Mesenchymal stem cell (in vitro differentiated cells and primary cell): ENCODE results near the gene PRKCB.

Source experiments
- DNase-seq: peaks from one replicate; pipeline ENCODE4 v3.0.0-alpha.2; 2013
- H2AFZ ChIP-seq: one replicate; pipeline ENCODE4 v1.6.1; 2013; ENCODE audit warnings: low read depth, mild to moderate bottlenecking, control low read depth, inconsistent platforms, low read length, moderate library complexity
- H2AK5ac ChIP-seq: 2 replicates; pipeline ENCODE4 v1.6.1; 2013; ENCODE audit warnings: low read length, moderate library complexity, mild to moderate bottlenecking, inconsistent platforms; ENCODE audit not compliant: severe bottlenecking
- H2BK120ac ChIP-seq: one replicate; pipeline ENCODE4 v1.6.1; 2013; ENCODE audit warnings: low read depth, mild to moderate bottlenecking, inconsistent platforms, low read length, moderate library complexity
- H2BK12ac ChIP-seq, 2 experiments: one replicate each; pipeline ENCODE4 v1.6.1; 2013; ENCODE audit warnings: inconsistent platforms in 2 of 2, low read length in 2 of 2, mild to moderate bottlenecking in 2 of 2, moderate library complexity in 2 of 2, control low read depth in 1 of 2
- H2BK15ac ChIP-seq: one replicate; pipeline ENCODE4 v1.6.1; 2013; ENCODE audit warnings: mild to moderate bottlenecking, low read depth, inconsistent platforms; ENCODE audit not compliant: poor library complexity, severe bottlenecking
- H2BK5ac ChIP-seq: 2 replicates; pipeline ENCODE4 v1.6.1; 2013; ENCODE audit warnings: low read depth, mild to moderate bottlenecking, low read length, control low read depth, inconsistent platforms; ENCODE audit not compliant: poor library complexity, severe bottlenecking
- H3K14ac ChIP-seq, 2 experiments: one replicate each; pipeline ENCODE4 v1.6.1; 2013; ENCODE audit warnings: inconsistent platforms in 2 of 2, low read length in 2 of 2, control low read depth in 1 of 2, mild to moderate bottlenecking in 1 of 2, moderate library complexity in 1 of 2
- H3K18ac ChIP-seq, 2 experiments: one replicate each; pipeline ENCODE4 v1.6.1; 2013; ENCODE audit warnings: inconsistent platforms in 2 of 2, low read length in 2 of 2, control low read depth in 1 of 2, low read depth in 1 of 2, mild to moderate bottlenecking in 1 of 2
- H3K23ac ChIP-seq, 2 experiments: one replicate each; pipeline ENCODE4 v1.6.1; 2013; ENCODE audit warnings: inconsistent platforms in 2 of 2, low read length in 2 of 2, mild to moderate bottlenecking in 2 of 2, moderate library complexity in 2 of 2, control low read depth in 1 of 2
- H3K27ac ChIP-seq: 2 replicates; pipeline ENCODE4 v1.5.1; 2013; ENCODE audit warnings: mild to moderate bottlenecking, moderate library complexity, low read length, control low read depth, inconsistent platforms; ENCODE audit not compliant: poor library complexity, severe bottlenecking
- H3K27me3 ChIP-seq, 2 experiments: 2 replicates each; pipeline versions ENCODE4 v1.6.1 to v1.7.0; 2013; ENCODE audit warnings: low read length in 2 of 2, mild to moderate bottlenecking in 2 of 2, moderate library complexity in 2 of 2, control low read depth in 1 of 2, inconsistent platforms in 1 of 2; ENCODE audit not compliant: control insufficient read depth in 1 of 2, insufficient read depth in 1 of 2
- H3K36me3 ChIP-seq, 2 experiments: 2 replicates each; pipeline versions ENCODE4 v1.6.1 to v1.7.0; 2013; ENCODE audit warnings: low read length in 2 of 2, control low read depth in 1 of 2, inconsistent platforms in 1 of 2, low read depth in 1 of 2, mild to moderate bottlenecking in 1 of 2; ENCODE audit not compliant: insufficient read depth in 2 of 2, control insufficient read depth in 1 of 2
- H3K4ac ChIP-seq, 2 experiments: one replicate each; pipeline ENCODE4 v1.6.1; 2013; ENCODE audit warnings: inconsistent platforms in 2 of 2, low read length in 2 of 2, mild to moderate bottlenecking in 2 of 2, moderate library complexity in 2 of 2, control low read depth in 1 of 2, low read depth in 1 of 2
- H3K4me1 ChIP-seq: 2 replicates; pipeline ENCODE4 v1.6.1; 2013; ENCODE audit warnings: low read depth, low read length, control low read depth; ENCODE audit not compliant: control insufficient read depth, insufficient read depth
- H3K4me2 ChIP-seq: 2 replicates; pipeline ENCODE4 v1.6.1; 2013; ENCODE audit warnings: low read length, mild to moderate bottlenecking, inconsistent platforms; ENCODE audit not compliant: poor library complexity, severe bottlenecking
- H3K4me3 ChIP-seq, 2 experiments: 2 replicates each; pipeline versions ENCODE4 v1.5.1 to v1.7.0; 2013; ENCODE audit warnings: low read length in 2 of 2, mild to moderate bottlenecking in 2 of 2, control low read depth in 1 of 2, low read depth in 1 of 2; ENCODE audit not compliant: insufficient read depth in 1 of 2
- H3K79me1 ChIP-seq: replicated peaks from 2 replicates; pipeline ENCODE4 v1.6.1; 2013; ENCODE audit warnings: mild to moderate bottlenecking, control low read depth, low read length, inconsistent platforms; ENCODE audit not compliant: poor library complexity, severe bottlenecking
- H3K9ac ChIP-seq: 2 replicates; pipeline ENCODE4 v1.7.0; 2013; ENCODE audit warnings: mild to moderate bottlenecking, low read length, moderate library complexity
- H3K9me3 ChIP-seq: 2 replicates; pipeline ENCODE4 v1.7.0; 2013; ENCODE audit warnings: mild to moderate bottlenecking, low read length; ENCODE audit not compliant: control insufficient read depth
- H4K8ac ChIP-seq: one replicate; pipeline ENCODE4 v1.6.1; 2013; ENCODE audit warnings: inconsistent platforms, mild to moderate bottlenecking, low read length, moderate library complexity
- H4K91ac ChIP-seq: one replicate; pipeline ENCODE4 v1.6.1; 2013; ENCODE audit warnings: mild to moderate bottlenecking, low read length, inconsistent platforms
- WGBS: methylation state at CpG from one replicate; pipeline ENCODE4 v1.1.7; 2013; ENCODE audit warnings: mixed read lengths; 5-methylcytosine and 5-hydroxymethylcytosine counted together

PRKCB gene

GRCh38 chr16:24054741-24055491 lies 219.1 kb downstream of the PRKCB start:
- H2BK120ac ChIP-seq, result no peak overlapping the region
- no peaks in the 10 kb centered on the region for H3K79me1 ChIP-seq
- no peak overlapping the region for H3K23ac ChIP-seq
- H3K18ac ChIP-seq, result no peak overlapping the region
- H3K36me3 ChIP-seq, result no peaks in the 10 kb centered on the region
- H4K8ac ChIP-seq, result no peak overlapping the region
- H3K4ac ChIP-seq, result no peak overlapping the region
- WGBS, result 35% methylated on average over 12 of the region's 12 CpGs
- H3K9ac ChIP-seq, result no peak overlapping the region
- no peak for DNase-seq
- no peak overlapping the region for H3K4me3 ChIP-seq
- no peak overlapping the region for H2AFZ ChIP-seq
- peaks cover 0 to 13% of the 10 kb centered on the region in 2 experiments for H3K27me3 ChIP-seq
- H2AK5ac ChIP-seq, result no peak overlapping the region
- no peak overlapping the region for H3K27ac ChIP-seq
- peaks cover 4% of the 10 kb centered on the region for H3K9me3 ChIP-seq
- no peak overlapping the region for H2BK5ac ChIP-seq
- no peak overlapping the region for H2BK15ac ChIP-seq
- no peak overlapping the region for H3K4me2 ChIP-seq
- no peaks in the 10 kb centered on the region for H3K4me1 ChIP-seq
- no peak overlapping the region for H4K91ac ChIP-seq
- no peak overlapping the region for H2BK12ac ChIP-seq
- no peak overlapping the region for H3K14ac ChIP-seq

- Histone ChIP-seq H3K27me3 (no peaks in the 10 kb centered on the region), H3K23ac (no peak overlapping the region), H2BK12ac (no peak overlapping the region), H3K14ac (no peak overlapping the region), H2BK15ac (no peak overlapping the region), H3K4me1 (no peaks in the 10 kb centered on the region), H2BK120ac (no peak overlapping the region), H3K9ac (no peak overlapping the region), H2AK5ac (no peak overlapping the region), H2BK5ac (no peak overlapping the region), H3K18ac (no peak overlapping the region), H3K4me3 (no peak overlapping the region), H3K9me3 (peaks cover 7% of the 10 kb centered on the region), H3K79me1 (no peaks in the 10 kb centered on the region), H3K27ac (no peak overlapping the region), H4K91ac (no peak overlapping the region), H2AFZ (no peak overlapping the region), H4K8ac (no peak overlapping the region), H3K4me2 (no peak overlapping the region), H3K4ac (no peak overlapping the region), H3K36me3 (no peaks in the 10 kb centered on the region)
- WGBS, result 64% methylated on average over 3 of the region's 3 CpGs
- DNase-seq, result no peak
Measured at GRCh38 chr16:24062270-24062817, 226.6 kb downstream of the PRKCB start.

GRCh38 chr16:24069036-24069590 lies 233.3 kb downstream of the PRKCB start:
- Histone ChIP-seq H3K9me3 (peaks cover under 1% of the 10 kb centered on the region), H4K8ac (no peak overlapping the region), H3K4me3 (no peak overlapping the region), H4K91ac (no peak overlapping the region), H3K4me1 (no peaks in the 10 kb centered on the region), H2BK15ac (no peak overlapping the region), H2BK5ac (no peak overlapping the region), H3K36me3 (no peaks in the 10 kb centered on the region), H2BK12ac (no peak overlapping the region), H3K4ac (no peak overlapping the region), H3K4me2 (no peak overlapping the region), H2AFZ (no peak overlapping the region), H3K9ac (no peak overlapping the region), H3K27ac (no peak overlapping the region), H3K18ac (no peak overlapping the region), H3K23ac (no peak overlapping the region), H3K79me1 (no peaks in the 10 kb centered on the region), H3K14ac (no peak overlapping the region), H3K27me3 (no peaks in the 10 kb centered on the region), H2AK5ac (no peak overlapping the region), H2BK120ac (no peak overlapping the region)
- DNase-seq, result no peak
- 72% methylated on average over 6 of the region's 6 CpGs for WGBS

- no peak overlapping the region for H3K4me2 ChIP-seq
- no peaks in the 10 kb centered on the region for H3K79me1 ChIP-seq
- no peak overlapping the region for H2AK5ac ChIP-seq
- no peak overlapping the region for H3K4me3 ChIP-seq
- H3K27me3 ChIP-seq, result no peaks in the 10 kb centered on the region
- 0% methylated on average over 1 of the region's 1 CpG for WGBS
- no peak overlapping the region for H2BK12ac ChIP-seq
- no peak for DNase-seq
- no peak overlapping the region for H3K4ac ChIP-seq
- H4K91ac ChIP-seq, result no peak overlapping the region
- no peak overlapping the region for H2BK120ac ChIP-seq
- no peak overlapping the region for H2BK5ac ChIP-seq
- no peak overlapping the region for H2AFZ ChIP-seq
- no peak overlapping the region for H2BK15ac ChIP-seq
- no peaks in the 10 kb centered on the region for H3K36me3 ChIP-seq
- H3K23ac ChIP-seq, result no peak overlapping the region
- no peak overlapping the region for H3K27ac ChIP-seq
- no peaks in the 10 kb centered on the region for H3K4me1 ChIP-seq
- H3K9me3 ChIP-seq, result no peaks in the 10 kb centered on the region
- H3K9ac ChIP-seq, result no peak overlapping the region
- no peak overlapping the region for H4K8ac ChIP-seq
- no peak overlapping the region for H3K14ac ChIP-seq
- H3K18ac ChIP-seq, result no peak overlapping the region
Measured at GRCh38 chr16:24070851-24071250, 235.1 kb downstream of the PRKCB start.
